OCI-LY7 (cell line): Measurements from ENCODE around the gene KREMEN1. TPM values are rescaled to one million over a fixed set of nuclear protein-coding genes. Genes with fewer than 3 reads are reported as not detected.

Source experiments
- BruUV-seq: library from RNA; stranded (reverse); fragments of 400-500 nt; replicated peaks from 2 replicates; lab custom pipeline; 2021; lab: Mats Ljungman, UMichigan
- CTCF ChIA-PET: fragments of 300-600 bp; sonication (Branson Sonifier 250); formaldehyde crosslinking; loops from one replicate; lab custom pipeline; 2022; ENCODE audit warnings: antibody characterized with exemption; ENCODE audit not compliant: unreplicated experiment; lab: Charles Lee
- POLR2A ChIA-PET: fragments of 300-600 bp; sonication (Branson Sonifier 250); formaldehyde crosslinking; loops from one replicate; lab custom pipeline; 2022; ENCODE audit warnings: antibody characterized with exemption; lab: Charles Lee
- DNase-seq: peaks from one replicate; pipeline ENCODE4 v3.0.0-alpha.2; 2015; ENCODE audit warnings: low spot score
- H2AFZ ChIP-seq: fragments of 200-600 bp; sonication (generic), shearing (Covaris generic); 2 replicates; pipeline ENCODE4 v1.6.1; 2014; ENCODE audit warnings: mild to moderate bottlenecking, antibody characterized with exemption, low read length, moderate library complexity
- H3K27ac ChIP-seq: fragments of 200-600 bp; sonication (generic); 2 replicates; pipeline ENCODE4 v1.5.1; 2014; ENCODE audit warnings: mixed run types, low read depth, mild to moderate bottlenecking, moderate library complexity, low read length, inconsistent platforms; ENCODE audit not compliant: poor library complexity, severe bottlenecking
- H3K36me3 ChIP-seq: fragments of 200-600 bp; sonication (generic); 2 replicates; pipeline ENCODE4 v1.6.1; 2014; ENCODE audit warnings: mild to moderate bottlenecking, antibody characterized with exemption, low read length, moderate library complexity, mixed read lengths; ENCODE audit not compliant: insufficient read depth
- H3K4me1 ChIP-seq: fragments of 200-600 bp; sonication (generic); 2 replicates; pipeline ENCODE4 v1.5.1; 2014; ENCODE audit warnings: mild to moderate bottlenecking, low read length; ENCODE audit not compliant: insufficient read depth, poor library complexity, severe bottlenecking
- H3K4me2 ChIP-seq: fragments of 200-600 bp; sonication (generic); 2 replicates; pipeline ENCODE4 v1.6.1; 2014; ENCODE audit warnings: mild to moderate bottlenecking, low read length
- H3K4me3 ChIP-seq: fragments of 200-600 bp; sonication (generic); 2 replicates; pipeline ENCODE4 v1.5.1; 2014; ENCODE audit warnings: mild to moderate bottlenecking, low read depth, low read length; ENCODE audit not compliant: poor library complexity, severe bottlenecking
- H3K79me2 ChIP-seq: fragments of 200-600 bp; sonication (generic); 2 replicates; pipeline ENCODE4 v1.6.1; 2016; ENCODE audit warnings: low read depth, mild to moderate bottlenecking, low read length, moderate library complexity, mixed read lengths; ENCODE audit not compliant: insufficient read depth
- H3K9me2 ChIP-seq: fragments of 200-600 bp; sonication (generic); 2 replicates; pipeline ENCODE4 v1.6.1; 2016; ENCODE audit warnings: mild to moderate bottlenecking, low read length, mixed read lengths; ENCODE audit not compliant: insufficient read depth
- H3K9me3 ChIP-seq: fragments of 200-600 bp; sonication (generic); 2 replicates; pipeline ENCODE4 v1.6.1; 2014; ENCODE audit warnings: mild to moderate bottlenecking, mixed run types, low read length, mixed read lengths
- H4K20me1 ChIP-seq: fragments of 200-600 bp; sonication (generic); 2 replicates; pipeline ENCODE4 v1.6.1; 2014; ENCODE audit warnings: mild to moderate bottlenecking, antibody characterized with exemption, low read length, moderate library complexity, mixed read lengths; ENCODE audit not compliant: insufficient read depth
- CTCF ChIP-seq: fragments of 200-600 bp; sonication (generic); conservative IDR thresholded peaks from 2 replicates; pipeline ENCODE4 v1.5.1; 2014; ENCODE audit warnings: mild to moderate bottlenecking, antibody characterized with exemption, low read length, moderate library complexity, mixed read lengths
- EZH2phosphoT487 ChIP-seq: fragments of 200-600 bp; sonication (generic); IDR thresholded peaks from 2 replicates; pipeline ENCODE4 v1.6.1; 2018; ENCODE audit warnings: low read depth, borderline replicate concordance, mild to moderate bottlenecking, mixed run types, antibody characterized with exemption, low read length, moderate library complexity, mixed read lengths
- intact Hi-C: fragments of 100-400 bp; cut with micrococcal nuclease; formaldehyde crosslinking; loops from one replicate; pipeline ENCODE4 v1.10.0; 2022; ENCODE audit not compliant: unreplicated experiment
- total RNA-seq, 2 experiments: library from RNA; depleted of rRNA in 1 of 2; stranded (reverse); fragments of >200 nt in 1 of 2; shearing (Covaris generic) in 1 of 2; gene quantifications; 2 replicates each; pipeline ENCODE4 v1.2.3, GENCODE V29; 2014 to 2022

The KREMEN1 gene
- total RNA-seq, 2 experiments from 2014 or later = not detected

DNA sequence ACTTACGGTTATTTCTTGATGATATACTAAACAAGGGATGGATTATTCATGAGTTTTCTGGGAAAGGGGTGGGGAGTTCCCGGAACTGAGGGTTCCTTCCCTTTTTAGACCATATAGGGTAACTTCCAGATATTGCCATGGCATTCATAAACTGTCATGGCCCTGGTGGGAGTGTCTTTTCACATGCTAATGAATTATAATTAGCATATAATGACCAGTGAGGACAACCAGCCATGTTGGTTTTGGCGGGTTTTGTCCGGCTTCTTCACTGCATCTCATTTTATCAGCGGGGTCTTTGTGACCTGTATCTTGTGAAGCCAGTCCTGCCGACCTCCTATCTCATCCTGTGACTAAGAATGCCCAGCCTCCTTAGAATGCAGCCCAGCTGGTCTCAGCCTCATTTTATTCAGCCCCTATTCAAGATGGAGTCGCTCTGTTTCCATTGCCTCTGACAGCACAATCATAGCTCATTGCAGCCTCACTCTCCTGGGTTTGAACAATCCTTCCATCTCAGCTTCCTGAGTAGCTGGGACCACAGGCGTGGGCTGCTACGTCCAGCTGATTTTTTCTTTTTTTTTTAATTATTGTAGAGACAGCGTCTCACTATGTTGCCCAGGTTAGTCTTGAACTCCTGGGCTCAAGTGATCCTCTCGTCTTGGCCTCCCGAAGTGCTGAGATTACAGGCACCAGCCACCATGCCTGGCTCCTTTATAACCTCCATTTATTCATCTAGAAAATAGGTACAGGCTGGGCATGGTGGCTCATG, 80.3 kb downstream of the KREMEN1 start:
- TF ChIP-seq EZH2phosphoT487 = no peak
- TF ChIP-seq CTCF = no peak
- no peak for DNase-seq
- intact Hi-C loops = no loop called here
- POLR2A ChIA-PET = interaction anchor here (0.7 kb wide), 2 partner anchors 382 to 558 kb away, joined by 5 to 7 read pairs; no protein-coding TSS in a partner anchor
- no peaks in the 10 kb centered on the region for H3K79me2 ChIP-seq
- CTCF ChIA-PET = interaction anchor here (0.6 kb wide), 1 partner anchor 1133 kb away, joined by 3 read pairs; no protein-coding TSS in a partner anchor
- BruUV-seq = no TSS peak
- no peaks in the 10 kb centered on the region for H3K9me3 ChIP-seq
- no peaks in the 10 kb centered on the region for H3K9me2 ChIP-seq
- H3K36me3 ChIP-seq = no peaks in the 10 kb centered on the region
- no peak overlapping the region for H3K4me3 ChIP-seq
- no peak overlapping the region for H3K4me2 ChIP-seq
- H3K27ac ChIP-seq = no peak overlapping the region
- no peaks in the 10 kb centered on the region; the same call in 1 of the 2 replicates for H4K20me1 ChIP-seq
- H2AFZ ChIP-seq = no peak overlapping the region
- no peaks in the 10 kb centered on the region for H3K4me1 ChIP-seq

DNA sequence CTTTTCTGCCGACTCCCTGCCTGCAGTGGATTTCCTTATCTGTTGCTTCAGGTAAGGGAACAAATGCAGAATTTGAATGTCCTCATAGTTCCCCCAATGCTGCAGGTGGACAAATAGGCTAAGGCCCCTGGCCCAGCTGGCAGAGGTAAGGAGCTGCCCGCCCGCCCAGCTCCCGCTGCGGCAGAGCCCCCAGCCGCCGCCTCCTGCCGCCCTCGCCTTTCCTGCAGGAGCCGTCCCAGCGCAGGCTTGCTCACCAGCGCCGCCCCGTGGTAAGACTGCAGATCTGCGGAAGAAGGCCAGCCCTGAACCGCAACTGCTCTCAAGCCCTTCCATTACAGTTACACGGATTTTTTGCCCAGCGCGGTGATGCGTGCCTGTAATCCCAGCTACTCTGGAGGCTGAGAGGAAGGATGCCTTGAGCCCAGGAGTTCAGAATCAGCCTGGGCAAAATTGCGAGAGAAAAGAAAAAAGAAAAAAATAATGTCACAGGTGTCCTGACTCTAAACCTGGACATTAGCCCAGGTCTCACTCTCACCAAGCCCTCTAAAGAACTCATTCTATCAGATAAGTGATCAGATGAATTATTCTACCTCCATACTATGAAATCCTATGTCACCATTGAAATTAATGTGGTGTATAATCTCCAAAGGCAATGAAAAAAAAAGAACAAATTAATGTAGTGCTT, 81.7 kb downstream of the KREMEN1 start:
- H3K4me1 ChIP-seq = no peaks in the 10 kb centered on the region
- H3K4me2 ChIP-seq = no peak overlapping the region
- DNase-seq = peak; percentile 54
- H3K9me3 ChIP-seq = no peaks in the 10 kb centered on the region
- H4K20me1 ChIP-seq = no peaks in the 10 kb centered on the region; the same call in 1 of the 2 replicates
- intact Hi-C loops = loop anchor here (1.0 kb wide), 1 partner anchor 299 kb away; no protein-coding TSS in a partner anchor
- H3K27ac ChIP-seq = no peak overlapping the region
- BruUV-seq = no TSS peak
- no peaks in the 10 kb centered on the region for H3K9me2 ChIP-seq
- TF ChIP-seq CTCF (peak; percentile 93), EZH2phosphoT487 (no peak)
- no peaks in the 10 kb centered on the region for H3K79me2 ChIP-seq
- no peak overlapping the region for H2AFZ ChIP-seq
- H3K36me3 ChIP-seq = no peaks in the 10 kb centered on the region
- H3K4me3 ChIP-seq = no peak overlapping the region
- ChIA-PET CTCF (no interaction called here), POLR2A (interaction anchor here (0.6 kb wide), 1 partner anchor 245 kb away, joined by 3 read pairs; no protein-coding TSS in a partner anchor)
